Mammary epithelial cell (primary cell): ENCODE measurements around the gene FRMD7.
"Not testable (repeated sequence)": the region's sequence is repeated elsewhere in the genome, so short reads cannot be mapped to it uniquely, and the experiment has no call there.

Experiments
- EZH2 ChIP-seq: IDR thresholded peaks from 2 replicates; pipeline ENCODE4 v1.6.1; 2012; ENCODE audit warnings: low read length, inconsistent platforms, borderline replicate concordance
- TF ChIP-seq, protein P1 (sequence below), 2 donors: IDR thresholded peaks in 1 of 2; conservative IDR thresholded peaks in 1 of 2; 2 replicates each; pipeline ENCODE4 v1.5.1; 2011 to 2012; ENCODE audit warnings: inconsistent platforms in 2 of 2, low read length in 2 of 2, mild to moderate bottlenecking in 2 of 2, control low read depth in 1 of 2, low read depth in 1 of 2; ENCODE audit not compliant: insufficient read depth in 1 of 2; ENCODE audit errors: extremely low read depth in 1 of 2

DNA sequence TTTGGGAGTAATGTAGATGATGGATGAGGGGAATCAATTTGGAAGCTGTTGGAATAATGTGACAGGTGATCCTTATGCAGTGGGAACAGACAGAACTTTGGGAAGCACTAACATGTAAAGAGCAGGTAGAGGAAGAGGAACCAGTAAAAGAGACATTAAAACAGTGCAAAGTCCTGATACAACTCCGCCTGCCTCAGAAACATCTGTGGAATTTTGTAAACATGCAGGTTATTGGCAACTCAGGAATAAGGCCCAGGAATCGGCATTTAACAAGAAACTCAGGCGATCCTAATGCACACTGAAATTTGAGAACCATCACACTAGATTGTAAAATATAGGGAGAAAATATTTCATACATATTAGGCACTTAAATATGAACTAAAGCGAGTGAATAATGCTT lies 29.1 kb downstream of the FRMD7 start:
- TF ChIP-seq, protein P1, sequence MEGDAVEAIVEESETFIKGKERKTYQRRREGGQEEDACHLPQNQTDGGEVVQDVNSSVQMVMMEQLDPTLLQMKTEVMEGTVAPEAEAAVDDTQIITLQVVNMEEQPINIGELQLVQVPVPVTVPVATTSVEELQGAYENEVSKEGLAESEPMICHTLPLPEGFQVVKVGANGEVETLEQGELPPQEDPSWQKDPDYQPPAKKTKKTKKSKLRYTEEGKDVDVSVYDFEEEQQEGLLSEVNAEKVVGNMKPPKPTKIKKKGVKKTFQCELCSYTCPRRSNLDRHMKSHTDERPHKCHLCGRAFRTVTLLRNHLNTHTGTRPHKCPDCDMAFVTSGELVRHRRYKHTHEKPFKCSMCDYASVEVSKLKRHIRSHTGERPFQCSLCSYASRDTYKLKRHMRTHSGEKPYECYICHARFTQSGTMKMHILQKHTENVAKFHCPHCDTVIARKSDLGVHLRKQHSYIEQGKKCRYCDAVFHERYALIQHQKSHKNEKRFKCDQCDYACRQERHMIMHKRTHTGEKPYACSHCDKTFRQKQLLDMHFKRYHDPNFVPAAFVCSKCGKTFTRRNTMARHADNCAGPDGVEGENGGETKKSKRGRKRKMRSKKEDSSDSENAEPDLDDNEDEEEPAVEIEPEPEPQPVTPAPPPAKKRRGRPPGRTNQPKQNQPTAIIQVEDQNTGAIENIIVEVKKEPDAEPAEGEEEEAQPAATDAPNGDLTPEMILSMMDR (conservative IDR thresholded peaks at IDR 0.05 in 1 of 2, IDR thresholded peaks at IDR 0.05 in 1 of 2; ENCODE audit: extremely low read depth in 1 of 2, insufficient read depth in 1 of 2, low read depth in 1 of 2, low read length in 2 of 2) = not testable (repeated sequence)
- not testable (repeated sequence) for TF ChIP-seq EZH2
